Gastrocnemius medialis (tissue), 4 donors: ENCODE measurements around the gene USP7. TPM values are rescaled to one million over a fixed set of nuclear protein-coding genes. Genes with fewer than 3 reads are reported as not detected.

ENCODE experiments used
- ATAC-seq, 2 donors: fragments of 150-250 bp; one replicate each; pipeline ENCODE4 v1.9.1; 2016
- DNase-seq, 2 donors: peaks; one replicate each; pipeline ENCODE4 v3.0.0-alpha.2; 2019
- H3K27ac ChIP-seq, 4 donors: fragments of 200-600 bp; sonication (generic); 1 replicate in 1 of 4; 2 replicates in 3 of 4; pipeline ENCODE4 v1.5.1; 2016 to 2018; ENCODE audit warnings: mild to moderate bottlenecking in 2 of 4, moderate library complexity in 1 of 4
- H3K27me3 ChIP-seq, 3 donors: fragments of 200-600 bp; sonication (generic) in 2 of 3; 1 replicate in 1 of 3; 2 replicates in 2 of 3; pipeline versions ENCODE4 v1.5.1 to v1.6.0; 2016 to 2019; ENCODE audit warnings: mild to moderate bottlenecking in 1 of 3, moderate library complexity in 1 of 3
- H3K36me3 ChIP-seq, 2 donors: fragments of 200-600 bp; sonication (generic) in 1 of 2; one replicate each; pipeline ENCODE4 v1.5.1; 2017 to 2018
- H3K4me1 ChIP-seq, 2 donors: fragments of 200-600 bp; sonication (generic) in 1 of 2; one replicate each; pipeline ENCODE4 v1.5.1; 2016 to 2017; ENCODE audit warnings: mild to moderate bottlenecking in 2 of 2
- H3K4me3 ChIP-seq, 4 donors: fragments of 200-600 bp; sonication (generic) in 3 of 4; 1 replicate in 1 of 4; 2 replicates in 3 of 4; pipeline ENCODE4 v1.5.1; 2016 to 2019; ENCODE audit warnings: mild to moderate bottlenecking in 2 of 4
- H3K9me3 ChIP-seq, 3 donors: fragments of 200-600 bp; sonication (generic) in 2 of 3; 1 replicate in 1 of 3; 2 replicates in 2 of 3; pipeline ENCODE4 v1.5.1; 2016 to 2019
- POLR2A ChIP-seq, 2 donors: fragments of 450-650 bp; IDR thresholded peaks; one replicate each; pipeline ENCODE4 v1.6.1; 2017; ENCODE audit warnings: antibody characterized with exemption in 2 of 2, mild to moderate bottlenecking in 2 of 2, moderate library complexity in 2 of 2
- in situ Hi-C, 4 donors: fragments of 200-750 bp; cut with MboI; loops; one replicate each; pipeline versions ENCODE4 v1.15.0 to v1.8.0; 2017; ENCODE audit warnings: low sequenced_read_pairs in 4 of 4
- intact Hi-C: fragments of 100-400 bp; cut with DNase I; formaldehyde crosslinking; loops from one replicate; pipeline ENCODE4 v1.15.1; 2023; ENCODE audit warnings: low total_unique reads
- total RNA-seq, 4 donors: library from RNA; depleted of rRNA; stranded (reverse); fragments of >200 nt; gene quantifications; one replicate each; pipeline versions ENCODE4 v1.1.0 to v1.2.3, GENCODE V29; 2016
- TF ChIP-seq, protein P1 (sequence below), 5 experiments: fragments of 450-650 bp in 3 of 5; fragments of 200-600 bp in 2 of 5; sonication (generic) in 2 of 5; IDR thresholded peaks in 4 of 5; conservative IDR thresholded peaks in 1 of 5; 1 replicate in 4 of 5; 2 replicates in 1 of 5; pipeline ENCODE4 v1.5.1; 2016 to 2019; ENCODE audit warnings: antibody characterized with exemption in 5 of 5, mild to moderate bottlenecking in 3 of 5, moderate library complexity in 3 of 5

The USP7 gene
- total RNA-seq, 4 donors from 2014 or later = 79.7 to 99.2 (median 85.6) TPM

- in situ Hi-C loops = loop anchor here in 1 of 4 donors (25.0 kb wide), 1 partner anchor 341 kb away; the partner anchor contains the start of gene ABAT
Observed at GRCh38 chr16:9003322-9003721, 39.6 kb upstream of the USP7 start.

DNA sequence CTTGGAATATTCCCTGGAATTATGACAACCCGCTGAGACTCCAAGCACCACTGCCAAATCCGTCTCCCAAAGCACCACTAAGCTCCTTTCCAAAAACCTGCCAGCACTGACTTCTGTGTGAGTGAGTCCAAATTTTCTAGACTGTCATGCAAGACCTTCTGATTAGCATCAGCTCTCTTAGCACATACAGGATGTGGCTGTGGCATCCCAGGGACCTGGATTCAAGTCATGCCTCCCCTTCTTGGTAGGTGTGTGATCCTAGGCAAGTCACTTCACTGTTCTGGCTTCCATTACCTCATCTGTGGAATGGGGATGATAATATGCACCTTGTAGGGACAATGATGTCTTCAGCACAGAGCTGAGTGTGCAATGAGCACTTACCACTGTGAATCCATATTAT, 38.3 kb upstream of the USP7 start:
- H3K27me3 ChIP-seq = no peaks in the 10 kb centered on the region
- TF ChIP-seq POLR2A (IDR thresholded peaks at IDR 0.05) = no peak
- in situ Hi-C loops (loop anchor here in 1 of 4 donors (25.0 kb wide), 1 partner anchor 340 kb away; the partner anchor contains the start of gene ABAT), intact Hi-C loops (no loop called here)
- no peak overlapping the region for H3K4me3 ChIP-seq
- H3K9me3 ChIP-seq = no peaks in the 10 kb centered on the region
- H3K27ac ChIP-seq = no peak overlapping the region
- H3K4me1 ChIP-seq = no peaks in the 10 kb centered on the region
- DNase-seq = no peak
- ATAC-seq = no peak
- no peaks in the 10 kb centered on the region for H3K36me3 ChIP-seq

More at GRCh38 chr16:9003322-9003721, 39.6 kb upstream of the USP7 start:
- DNase-seq = no peak
- Histone ChIP-seq H3K9me3 (no peaks in the 10 kb centered on the region), H3K27ac (no peak overlapping the region), H3K27me3 (no peaks in the 10 kb centered on the region), H3K36me3 (no peaks in the 10 kb centered on the region), H3K4me3 (no peak overlapping the region), H3K4me1 (no peaks in the 10 kb centered on the region)
- ATAC-seq = no peak
- TF ChIP-seq, protein P1, sequence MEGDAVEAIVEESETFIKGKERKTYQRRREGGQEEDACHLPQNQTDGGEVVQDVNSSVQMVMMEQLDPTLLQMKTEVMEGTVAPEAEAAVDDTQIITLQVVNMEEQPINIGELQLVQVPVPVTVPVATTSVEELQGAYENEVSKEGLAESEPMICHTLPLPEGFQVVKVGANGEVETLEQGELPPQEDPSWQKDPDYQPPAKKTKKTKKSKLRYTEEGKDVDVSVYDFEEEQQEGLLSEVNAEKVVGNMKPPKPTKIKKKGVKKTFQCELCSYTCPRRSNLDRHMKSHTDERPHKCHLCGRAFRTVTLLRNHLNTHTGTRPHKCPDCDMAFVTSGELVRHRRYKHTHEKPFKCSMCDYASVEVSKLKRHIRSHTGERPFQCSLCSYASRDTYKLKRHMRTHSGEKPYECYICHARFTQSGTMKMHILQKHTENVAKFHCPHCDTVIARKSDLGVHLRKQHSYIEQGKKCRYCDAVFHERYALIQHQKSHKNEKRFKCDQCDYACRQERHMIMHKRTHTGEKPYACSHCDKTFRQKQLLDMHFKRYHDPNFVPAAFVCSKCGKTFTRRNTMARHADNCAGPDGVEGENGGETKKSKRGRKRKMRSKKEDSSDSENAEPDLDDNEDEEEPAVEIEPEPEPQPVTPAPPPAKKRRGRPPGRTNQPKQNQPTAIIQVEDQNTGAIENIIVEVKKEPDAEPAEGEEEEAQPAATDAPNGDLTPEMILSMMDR (IDR thresholded peaks at IDR 0.05 in 4 of 5, conservative IDR thresholded peaks at IDR 0.05 in 1 of 5) = no peak
- TF ChIP-seq POLR2A (IDR thresholded peaks at IDR 0.05) = no peak
- intact Hi-C loops = no loop called here

- Histone ChIP-seq H3K9me3 (no peaks in the 10 kb centered on the region), H3K4me1 (no peaks in the 10 kb centered on the region), H3K36me3 (no peaks in the 10 kb centered on the region), H3K27me3 (no peaks in the 10 kb centered on the region), H3K27ac (no peak overlapping the region), H3K4me3 (no peak overlapping the region)
- intact Hi-C loops (no loop called here), in situ Hi-C loops (loop anchor here in 1 of 4 donors (25.0 kb wide), 1 partner anchor 338 kb away; the partner anchor contains the start of gene ABAT)
- no peak for TF ChIP-seq POLR2A (IDR thresholded peaks at IDR 0.05)
- TF ChIP-seq, protein P1 (IDR thresholded peaks at IDR 0.05 in 4 of 5, conservative IDR thresholded peaks at IDR 0.05 in 1 of 5) = no peak
- ATAC-seq (no peak), DNase-seq (no peak)
Observed at GRCh38 chr16:9000664-9001063, 37.0 kb upstream of the USP7 start.

DNA sequence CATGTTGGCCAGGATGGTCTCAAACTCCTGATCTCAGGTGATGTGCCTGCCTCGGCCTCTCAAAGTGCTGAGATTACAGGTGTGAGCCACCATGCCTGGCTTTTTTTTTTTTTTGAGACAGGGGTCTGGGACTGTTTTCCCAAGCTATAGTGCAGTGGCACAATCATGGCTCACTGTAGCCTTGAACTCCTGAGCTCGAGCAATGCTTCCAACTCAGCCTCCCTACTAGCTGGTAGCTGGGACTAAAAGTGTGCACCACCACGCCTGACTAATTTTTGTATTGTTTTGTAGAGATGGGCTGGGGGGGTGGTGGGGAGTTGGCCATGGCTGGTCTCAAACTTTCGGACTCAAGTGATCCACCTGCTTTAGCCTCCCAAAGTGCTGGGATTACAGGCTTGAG, 36.1 kb upstream of the USP7 start:
- intact Hi-C loops = no loop called here
- in situ Hi-C loops = loop anchor here in 1 of 4 donors (25.0 kb wide), 1 partner anchor 337 kb away; the partner anchor contains the start of gene ABAT
- Histone ChIP-seq H3K4me3 (no peak overlapping the region), H3K4me1 (no peaks in the 10 kb centered on the region), H3K36me3 (no peaks in the 10 kb centered on the region), H3K27ac (no peak overlapping the region), H3K9me3 (no peaks in the 10 kb centered on the region), H3K27me3 (no peaks in the 10 kb centered on the region)
- no peak for ATAC-seq
- no peak for DNase-seq
- TF ChIP-seq, protein P1 (IDR thresholded peaks at IDR 0.05 in 4 of 5, conservative IDR thresholded peaks at IDR 0.05 in 1 of 5) = no peak
- no peak for TF ChIP-seq POLR2A (IDR thresholded peaks at IDR 0.05)

DNA sequence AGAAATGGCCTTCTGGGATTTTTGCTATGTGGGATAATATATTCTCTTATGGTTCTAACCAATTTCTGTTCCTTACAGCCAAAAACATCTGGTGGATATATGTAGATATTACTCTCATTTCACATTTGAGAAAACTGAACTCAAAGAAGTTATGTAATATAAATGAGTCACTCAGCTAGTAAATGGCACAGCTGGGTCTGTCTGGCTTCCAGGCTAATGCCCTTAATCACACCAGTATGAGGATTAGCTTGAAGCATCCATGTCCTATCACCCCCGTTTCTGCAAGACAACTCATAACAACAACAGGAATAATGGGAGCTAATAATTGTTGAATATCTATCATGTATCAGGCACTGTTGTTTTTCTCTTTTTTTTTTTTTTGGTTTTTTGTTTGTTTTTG, 34.4 kb upstream of the USP7 start:
- ATAC-seq (no peak), DNase-seq (no peak)
- no peak overlapping the region for H3K27ac ChIP-seq
- H3K9me3 ChIP-seq = no peaks in the 10 kb centered on the region
- H3K4me3 ChIP-seq = no peak overlapping the region
- no peaks in the 10 kb centered on the region for H3K4me1 ChIP-seq
- in situ Hi-C loops (no loop called here), intact Hi-C loops (no loop called here)
- no peak for TF ChIP-seq POLR2A (IDR thresholded peaks at IDR 0.05)
- TF ChIP-seq, protein P1 (IDR thresholded peaks at IDR 0.05 in 4 of 5, conservative IDR thresholded peaks at IDR 0.05 in 1 of 5) = no peak
- H3K27me3 ChIP-seq = no peaks in the 10 kb centered on the region
- no peaks in the 10 kb centered on the region for H3K36me3 ChIP-seq
